Loucy (cell line): ENCODE results near the gene RORB.

Experiments used
- EZH2phosphoT487 ChIP-seq: fragments of 200-600 bp; IDR thresholded peaks from 2 replicates; pipeline ENCODE4 v1.6.1; 2018; ENCODE audit warnings: antibody characterized with exemption, mild to moderate bottlenecking, moderate library complexity, borderline replicate concordance
- TF ChIP-seq, protein P1 (sequence below): fragments of 200-600 bp; sonication (generic); conservative IDR thresholded peaks from 2 replicates; pipeline ENCODE4 v1.5.1; 2014; ENCODE audit warnings: mild to moderate bottlenecking, antibody characterized with exemption, low read length

GRCh38 chr9:74494490-74494889, 2.6 kb upstream of the RORB start:
- TF ChIP-seq, protein P1, sequence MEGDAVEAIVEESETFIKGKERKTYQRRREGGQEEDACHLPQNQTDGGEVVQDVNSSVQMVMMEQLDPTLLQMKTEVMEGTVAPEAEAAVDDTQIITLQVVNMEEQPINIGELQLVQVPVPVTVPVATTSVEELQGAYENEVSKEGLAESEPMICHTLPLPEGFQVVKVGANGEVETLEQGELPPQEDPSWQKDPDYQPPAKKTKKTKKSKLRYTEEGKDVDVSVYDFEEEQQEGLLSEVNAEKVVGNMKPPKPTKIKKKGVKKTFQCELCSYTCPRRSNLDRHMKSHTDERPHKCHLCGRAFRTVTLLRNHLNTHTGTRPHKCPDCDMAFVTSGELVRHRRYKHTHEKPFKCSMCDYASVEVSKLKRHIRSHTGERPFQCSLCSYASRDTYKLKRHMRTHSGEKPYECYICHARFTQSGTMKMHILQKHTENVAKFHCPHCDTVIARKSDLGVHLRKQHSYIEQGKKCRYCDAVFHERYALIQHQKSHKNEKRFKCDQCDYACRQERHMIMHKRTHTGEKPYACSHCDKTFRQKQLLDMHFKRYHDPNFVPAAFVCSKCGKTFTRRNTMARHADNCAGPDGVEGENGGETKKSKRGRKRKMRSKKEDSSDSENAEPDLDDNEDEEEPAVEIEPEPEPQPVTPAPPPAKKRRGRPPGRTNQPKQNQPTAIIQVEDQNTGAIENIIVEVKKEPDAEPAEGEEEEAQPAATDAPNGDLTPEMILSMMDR, result no peak
- TF ChIP-seq EZH2phosphoT487, result no peak
